ENCODE data around the gene TMEM138. TPM values are rescaled to one million over a fixed set of nuclear protein-coding genes. Genes with fewer than 3 reads are reported as not detected.

The TMEM138 gene
- total and polyA plus RNA-seq, 2 of the 13 experiments (the other 11 are each of a cell fraction or from before 2014, with no cell fraction given), result 43.5 to 61.0 TPM

GRCh38 chr11:61334434-61335354 lies 27.5 kb upstream of the TMEM138 start (continued):
- TF ChIP-seq AHDC1 (CRISPR knock-in tag; IDR thresholded peaks at IDR 0.05; ENCODE audit: borderline replicate concordance), result no peak
- TF ChIP-seq ARNT2 (CRISPR knock-in tag; IDR thresholded peaks at IDR 0.05; ENCODE audit: low read depth), result peak; percentile 16
- TF ChIP-seq CBX2 (IDR thresholded peaks at IDR 0.05; ENCODE audit: low read depth, low read length), result no peak
- TF ChIP-seq CBX2 (CRISPR knock-in tag; IDR thresholded peaks at IDR 0.05; ENCODE audit: low read depth), result no peak
- TF ChIP-seq ZNF614 (CRISPR knock-in tag; IDR thresholded peaks at IDR 0.05; ENCODE audit: borderline replicate concordance), result no peak
- TF ChIP-seq ZNF512 (CRISPR knock-in tag; IDR thresholded peaks at IDR 0.05), result no peak
- peak; percentile 62; the same call in 1 of the 2 replicates for TF ChIP-seq ZNF274 (CRISPR knock-in tag; IDR thresholded peaks at IDR 0.05)
- TF ChIP-seq CCDC6 (CRISPR knock-in tag; IDR thresholded peaks at IDR 0.05), result no peak
- TF ChIP-seq SMYD3 (CRISPR knock-in tag; IDR thresholded peaks at IDR 0.05), result no peak
- TF ChIP-seq NFYC (CRISPR knock-in tag; IDR thresholded peaks at IDR 0.05), result no peak
- TF ChIP-seq ATF6 (CRISPR knock-in tag; conservative IDR thresholded peaks at IDR 0.05), result no peak
- no peak; the same call in 1 of the 2 replicates for TF ChIP-seq ZNF691 (CRISPR knock-in tag; IDR thresholded peaks at IDR 0.05; ENCODE audit: borderline replicate concordance, low read depth)
- TF ChIP-seq ZNF83 (CRISPR knock-in tag; IDR thresholded peaks at IDR 0.05; ENCODE audit: borderline replicate concordance), result no peak
- no peak for TF ChIP-seq ZFP90 (CRISPR knock-in tag; IDR thresholded peaks at IDR 0.05; ENCODE audit: borderline replicate concordance)
- no peak for TF ChIP-seq HMGA1 (CRISPR knock-in tag; conservative IDR thresholded peaks at IDR 0.05)
- TF ChIP-seq ZIK1 (CRISPR knock-in tag; IDR thresholded peaks at IDR 0.05; ENCODE audit: borderline replicate concordance, low read depth), result peak; percentile 61; the same call in 1 of the 2 replicates
- peak; percentile 42; the same call in 1 of the 2 replicates for TF ChIP-seq ZBTB20 (CRISPR knock-in tag; IDR thresholded peaks at IDR 0.05; ENCODE audit: borderline replicate concordance, low read depth)
- TF ChIP-seq SMARCE1 (IDR thresholded peaks at IDR 0.05; ENCODE audit: borderline replicate concordance), result no peak
